Measurements from ENCODE around the gene CHAF1B. TPM values are rescaled to one million over a fixed set of nuclear protein-coding genes. Genes with fewer than 3 reads are reported as not detected.

The CHAF1B gene
- total and polyA plus RNA-seq, 2 experiments from 2014 or later = 1.1 to 1.9 TPM

- no peak overlapping the region for H2AFZ ChIP-seq
- no peaks in the 10 kb centered on the region for H3K27me3 ChIP-seq
- no peak overlapping the region for H3K27ac ChIP-seq
- TF ChIP-seq EZH2 (IDR thresholded peaks at IDR 0.05; ENCODE audit: borderline replicate concordance) = no peak
- no peak for TF ChIP-seq EZH2phosphoT487 (IDR thresholded peaks at IDR 0.05; ENCODE audit: low read depth, severe bottlenecking, unreplicated experiment)
- no peak for TF ChIP-seq CTCF (IDR thresholded peaks at IDR 0.05; ENCODE audit: poor library complexity)
- no peaks in the 10 kb centered on the region for H3K9me3 ChIP-seq (ENCODE audit: low read depth)
- H3K79me2 ChIP-seq = no peaks in the 10 kb centered on the region
- no peaks in the 10 kb centered on the region for H4K20me1 ChIP-seq (ENCODE audit: insufficient read depth, poor library complexity, severe bottlenecking)
- H3K4me1 ChIP-seq (ENCODE audit: insufficient read depth) = no peaks in the 10 kb centered on the region
- H3K4me2 ChIP-seq = no peak overlapping the region
- WGBS (ENCODE audit: low lambda C conversion rate, missing lambda C conversion rate) = 92% methylated on average over 11 of the region's 11 CpGs
- no peak overlapping the region for H3K4me3 ChIP-seq
- no peaks in the 10 kb centered on the region for H3K36me3 ChIP-seq (replicated peaks; ENCODE audit: insufficient read depth, low read depth)
- H3K9me2 ChIP-seq (replicated peaks; ENCODE audit: insufficient read depth) = no peaks in the 10 kb centered on the region
- DNase-seq (ENCODE audit: low spot score) = no peak
Observed at GRCh38 chr21:36412916-36413315, 27.7 kb downstream of the CHAF1B start.

- 83% methylated on average over 6 of the region's 6 CpGs for WGBS (ENCODE audit: low lambda C conversion rate, missing lambda C conversion rate)
- H3K36me3 ChIP-seq (replicated peaks; ENCODE audit: insufficient read depth, low read depth) = no peaks in the 10 kb centered on the region
- TF ChIP-seq EZH2 (IDR thresholded peaks at IDR 0.05; ENCODE audit: borderline replicate concordance) = no peak
- TF ChIP-seq CTCF (IDR thresholded peaks at IDR 0.05; ENCODE audit: poor library complexity) = no peak
- no peak for TF ChIP-seq EZH2phosphoT487 (IDR thresholded peaks at IDR 0.05; ENCODE audit: low read depth, severe bottlenecking, unreplicated experiment)
Observed at GRCh38 chr21:36415375-36415774, 30.2 kb downstream of the CHAF1B start.

GRCh38 chr21:36419241-36419640 is 34.0 kb downstream of the CHAF1B start:
- H3K36me3 ChIP-seq (replicated peaks; ENCODE audit: insufficient read depth, low read depth) = no peaks in the 10 kb centered on the region
- no peaks in the 10 kb centered on the region for H3K79me2 ChIP-seq
- no peak for TF ChIP-seq EZH2phosphoT487 (IDR thresholded peaks at IDR 0.05; ENCODE audit: low read depth, severe bottlenecking, unreplicated experiment)
- no peaks in the 10 kb centered on the region for H3K9me3 ChIP-seq (ENCODE audit: low read depth)
- 90% methylated on average over 14 of the region's 14 CpGs for WGBS (ENCODE audit: low lambda C conversion rate, missing lambda C conversion rate)
- DNase-seq (ENCODE audit: low spot score) = no peak
- H3K27me3 ChIP-seq = no peaks in the 10 kb centered on the region
- no peaks in the 10 kb centered on the region for H3K9me2 ChIP-seq (replicated peaks; ENCODE audit: insufficient read depth)
- no peak overlapping the region for H2AFZ ChIP-seq
- peaks cover 4% of the 10 kb centered on the region for H3K4me1 ChIP-seq (ENCODE audit: insufficient read depth)
- no peak overlapping the region for H3K4me2 ChIP-seq
- H3K27ac ChIP-seq = no peak overlapping the region
- no peaks in the 10 kb centered on the region for H4K20me1 ChIP-seq (ENCODE audit: insufficient read depth, poor library complexity, severe bottlenecking)
- H3K4me3 ChIP-seq = no peak overlapping the region

More at GRCh38 chr21:36415375-36415774, 30.2 kb downstream of the CHAF1B start:
- Histone ChIP-seq H3K9me3 (ENCODE audit: low read depth) (no peaks in the 10 kb centered on the region), H3K4me1 (ENCODE audit: insufficient read depth) (no peaks in the 10 kb centered on the region), H3K4me3 (no peak overlapping the region), H3K27me3 (no peaks in the 10 kb centered on the region), H3K27ac (no peak overlapping the region), H3K4me2 (no peak overlapping the region), H3K79me2 (no peaks in the 10 kb centered on the region), H2AFZ (no peak overlapping the region), H4K20me1 (ENCODE audit: insufficient read depth, poor library complexity, severe bottlenecking) (no peaks in the 10 kb centered on the region), H3K9me2 (replicated peaks; ENCODE audit: insufficient read depth) (no peaks in the 10 kb centered on the region)
- DNase-seq (ENCODE audit: low spot score) = no peak

GRCh38 chr21:36419996-36420395 is 34.8 kb downstream of the CHAF1B start:
- Histone ChIP-seq H3K4me2 (peak overlapping the region; percentile 54), H2AFZ (no peak overlapping the region), H3K4me3 (no peak overlapping the region), H3K79me2 (no peaks in the 10 kb centered on the region), H4K20me1 (ENCODE audit: insufficient read depth, poor library complexity, severe bottlenecking) (no peaks in the 10 kb centered on the region), H3K9me3 (ENCODE audit: low read depth) (no peaks in the 10 kb centered on the region), H3K27ac (no peak overlapping the region), H3K4me1 (ENCODE audit: insufficient read depth) (peaks cover 4% of the 10 kb centered on the region), H3K36me3 (replicated peaks; ENCODE audit: insufficient read depth, low read depth) (no peaks in the 10 kb centered on the region), H3K27me3 (no peaks in the 10 kb centered on the region), H3K9me2 (replicated peaks; ENCODE audit: insufficient read depth) (no peaks in the 10 kb centered on the region)
- peak; percentile 92 for DNase-seq (ENCODE audit: low spot score)
- TF ChIP-seq CTCF (IDR thresholded peaks at IDR 0.05; ENCODE audit: poor library complexity) (peak; percentile 87), EZH2phosphoT487 (IDR thresholded peaks at IDR 0.05; ENCODE audit: low read depth, severe bottlenecking, unreplicated experiment) (no peak)
- WGBS (ENCODE audit: low lambda C conversion rate, missing lambda C conversion rate) = 18% methylated on average over 8 of the region's 8 CpGs
